CD4-positive, alpha-beta T cell (primary cell): ENCODE measurements around the gene SPDYC. TPM values are rescaled to one million over a fixed set of nuclear protein-coding genes. Genes with fewer than 3 reads are reported as not detected.

ENCODE experiments used
- ATAC-seq: fragments of 200-7000 bp; cut with Tn5 transposase; one replicate; pipeline ENCODE4 v1.10.0; 2022; ENCODE audit warnings: mild to moderate bottlenecking; ENCODE audit not compliant: poor library complexity
- CTCF ChIA-PET: fragments of 350-600 bp; sonication (Branson Sonifier 250); formaldehyde crosslinking; loops from one replicate; lab custom pipeline; 2021; ENCODE audit warnings: antibody characterized with exemption, inconsistent platforms; lab: Charles Lee
- POLR2A ChIA-PET: fragments of 350-600 bp; sonication (Branson Sonifier 250); formaldehyde crosslinking; loops from one replicate; lab custom pipeline; 2021; ENCODE audit warnings: antibody characterized with exemption, inconsistent platforms; lab: Charles Lee
- DNase-seq, 14 experiments: peaks; one replicate each; pipeline ENCODE4 v3.0.0-alpha.2; 2013 to 2020; ENCODE audit warnings: mixed read lengths in 2 of 14
- H3K27ac ChIP-seq, 2 donors: one replicate each; pipeline versions ENCODE4 v1.5.1 to v1.7.0; 2013; ENCODE audit warnings: low read length in 2 of 2, low read depth in 1 of 2, mild to moderate bottlenecking in 1 of 2
- H3K27me3 ChIP-seq, 2 experiments: 1 replicate in 1 of 2; 2 replicates in 1 of 2; pipeline versions ENCODE4 v1.6.1 to v1.7.0; 2013; ENCODE audit warnings: low read length in 2 of 2, control low read depth in 1 of 2, mild to moderate bottlenecking in 1 of 2, moderate library complexity in 1 of 2; ENCODE audit not compliant: insufficient read depth in 2 of 2, control insufficient read depth in 1 of 2
- H3K36me3 ChIP-seq: one replicate; pipeline ENCODE4 v1.6.1; 2013; ENCODE audit warnings: low read length, control low read depth; ENCODE audit not compliant: insufficient read depth
- H3K4me1 ChIP-seq: one replicate; pipeline ENCODE4 v1.6.1; 2013; ENCODE audit warnings: low read length, control low read depth; ENCODE audit not compliant: insufficient read depth
- H3K4me3 ChIP-seq: one replicate; pipeline ENCODE4 v1.5.1; 2013; ENCODE audit warnings: mild to moderate bottlenecking, low read length, moderate library complexity
- H3K9me3 ChIP-seq, 2 experiments: 1 replicate in 1 of 2; 2 replicates in 1 of 2; pipeline versions ENCODE4 v1.6.1 to v1.7.0; 2013; ENCODE audit warnings: low read length in 2 of 2, mild to moderate bottlenecking in 2 of 2, control low read depth in 1 of 2, moderate library complexity in 1 of 2; ENCODE audit not compliant: control insufficient read depth in 1 of 2, insufficient read depth in 1 of 2
- H3K27ac Mint-ChIP-seq: one replicate; pipeline ENCODE4 v1.8.0; 2020; ENCODE audit warnings: mixed read lengths
- H3K27me3 Mint-ChIP-seq: one replicate; pipeline ENCODE4 v1.8.0; 2021; ENCODE audit warnings: mixed read lengths
- H3K36me3 Mint-ChIP-seq: one replicate; pipeline ENCODE4 v1.8.0; 2021; ENCODE audit warnings: low read depth, mixed read lengths
- H3K4me1 Mint-ChIP-seq: one replicate; pipeline ENCODE4 v1.8.0; 2021; ENCODE audit warnings: low read depth, mixed read lengths
- H3K4me3 Mint-ChIP-seq: one replicate; pipeline ENCODE4 v1.8.0; 2020; ENCODE audit warnings: mild to moderate bottlenecking, mixed read lengths
- H3K9me3 Mint-ChIP-seq: one replicate; pipeline ENCODE4 v1.8.0; 2020; ENCODE audit warnings: mixed read lengths
- intact Hi-C, 2 experiments: fragments of 100-400 bp; cut with DNase I in 1 of 2; cut with micrococcal nuclease in 1 of 2; formaldehyde crosslinking; loops; one replicate each; pipeline versions ENCODE4 v1.15.1 to v1.9.0; 2023 to 2025; cut with DNase I, micrococcal nuclease
- total RNA-seq, 174 experiments: library from RNA in 2 of 174; stranded (reverse) in 2 of 174; gene quantifications; one replicate each; pipeline ENCODE4 v1.2.3 and lab custom pipeline; 2021 to 2026
- TF ChIP-seq, protein P1 (sequence below): fragments of 200-600 bp; IDR thresholded peaks from one replicate; pipeline ENCODE4 v1.8.0; 2022; ENCODE audit warnings: antibody characterized with exemption, mild to moderate bottlenecking

The SPDYC gene
- total RNA-seq, 2 experiments from 2014 or later, result not detected

DNA sequence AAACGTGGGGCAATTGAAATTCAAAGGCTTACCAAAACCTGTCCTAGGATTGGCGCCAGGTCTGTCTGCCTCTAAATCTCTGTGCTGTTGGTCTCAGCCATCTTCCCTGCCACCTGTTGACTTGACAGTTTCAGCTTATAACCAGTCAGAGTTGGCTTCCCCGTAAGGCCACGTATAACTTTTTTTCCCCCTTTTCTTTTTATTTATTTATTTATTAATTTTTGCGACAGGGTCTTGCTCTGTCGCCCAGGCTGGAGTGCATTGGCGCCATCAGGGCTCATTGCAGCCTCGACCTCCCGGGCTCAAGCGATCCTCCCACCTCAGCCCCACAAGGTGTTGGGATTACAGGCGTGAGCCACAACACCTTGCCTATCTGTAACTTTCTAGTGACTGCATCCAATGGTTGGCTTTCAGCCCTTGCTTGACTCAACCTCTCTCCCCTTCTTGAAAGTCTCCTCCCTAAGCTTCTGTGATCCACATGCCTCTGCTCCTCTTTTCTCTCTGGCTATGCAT lies 34.3 kb upstream of the SPDYC start:
- Mint-ChIP-seq H3K4me3 (peak overlapping the region; percentile 99), H3K27ac (peak overlapping the region; percentile 100), H3K9me3 (no peaks in the 10 kb centered on the region), H3K36me3 (peaks cover 46% of the 10 kb centered on the region), H3K27me3 (no peaks in the 10 kb centered on the region), H3K4me1 (peaks cover 45% of the 10 kb centered on the region)
- peak overlapping the region; percentile 83 for H3K4me3 ChIP-seq
- H3K27ac ChIP-seq, result peak overlapping the region; percentile 96 to 99
- peak in 1 of 14 experiments; percentile 25 for DNase-seq
- POLR2A ChIA-PET, result interaction anchor here (0.7 to 4.4 kb wide), 39 partner anchors 9 to 738 kb away, joined by 3 to 136 read pairs (median 6); partner anchors contain the start of genes ARL2, CAPN1, CDC42EP2 and CDCA5
- intact Hi-C loops, result loop anchor here (2.0 to 5.0 kb wide), 2 partner anchors 19 to 47 kb away; partner anchors contain the start of genes CAPN1 (in 1 of the 2) and ZNHIT2 (in 1 of the 2)
- CTCF ChIA-PET, result interaction anchor here (1.1 to 2.3 kb wide), 6 partner anchors 14 to 122 kb away, joined by 3 to 11 read pairs (median 4); partner anchors contain the start of genes ARL2, FAU, MRPL49 and TM7SF2
- no peak for ATAC-seq
- H3K4me1 ChIP-seq, result peaks cover 47% of the 10 kb centered on the region
- H3K36me3 ChIP-seq, result peaks cover 25% of the 10 kb centered on the region
- no peaks in the 10 kb centered on the region for H3K9me3 ChIP-seq
- no peaks in the 10 kb centered on the region for H3K27me3 ChIP-seq
- TF ChIP-seq, protein P1, sequence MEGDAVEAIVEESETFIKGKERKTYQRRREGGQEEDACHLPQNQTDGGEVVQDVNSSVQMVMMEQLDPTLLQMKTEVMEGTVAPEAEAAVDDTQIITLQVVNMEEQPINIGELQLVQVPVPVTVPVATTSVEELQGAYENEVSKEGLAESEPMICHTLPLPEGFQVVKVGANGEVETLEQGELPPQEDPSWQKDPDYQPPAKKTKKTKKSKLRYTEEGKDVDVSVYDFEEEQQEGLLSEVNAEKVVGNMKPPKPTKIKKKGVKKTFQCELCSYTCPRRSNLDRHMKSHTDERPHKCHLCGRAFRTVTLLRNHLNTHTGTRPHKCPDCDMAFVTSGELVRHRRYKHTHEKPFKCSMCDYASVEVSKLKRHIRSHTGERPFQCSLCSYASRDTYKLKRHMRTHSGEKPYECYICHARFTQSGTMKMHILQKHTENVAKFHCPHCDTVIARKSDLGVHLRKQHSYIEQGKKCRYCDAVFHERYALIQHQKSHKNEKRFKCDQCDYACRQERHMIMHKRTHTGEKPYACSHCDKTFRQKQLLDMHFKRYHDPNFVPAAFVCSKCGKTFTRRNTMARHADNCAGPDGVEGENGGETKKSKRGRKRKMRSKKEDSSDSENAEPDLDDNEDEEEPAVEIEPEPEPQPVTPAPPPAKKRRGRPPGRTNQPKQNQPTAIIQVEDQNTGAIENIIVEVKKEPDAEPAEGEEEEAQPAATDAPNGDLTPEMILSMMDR, result no peak

DNA sequence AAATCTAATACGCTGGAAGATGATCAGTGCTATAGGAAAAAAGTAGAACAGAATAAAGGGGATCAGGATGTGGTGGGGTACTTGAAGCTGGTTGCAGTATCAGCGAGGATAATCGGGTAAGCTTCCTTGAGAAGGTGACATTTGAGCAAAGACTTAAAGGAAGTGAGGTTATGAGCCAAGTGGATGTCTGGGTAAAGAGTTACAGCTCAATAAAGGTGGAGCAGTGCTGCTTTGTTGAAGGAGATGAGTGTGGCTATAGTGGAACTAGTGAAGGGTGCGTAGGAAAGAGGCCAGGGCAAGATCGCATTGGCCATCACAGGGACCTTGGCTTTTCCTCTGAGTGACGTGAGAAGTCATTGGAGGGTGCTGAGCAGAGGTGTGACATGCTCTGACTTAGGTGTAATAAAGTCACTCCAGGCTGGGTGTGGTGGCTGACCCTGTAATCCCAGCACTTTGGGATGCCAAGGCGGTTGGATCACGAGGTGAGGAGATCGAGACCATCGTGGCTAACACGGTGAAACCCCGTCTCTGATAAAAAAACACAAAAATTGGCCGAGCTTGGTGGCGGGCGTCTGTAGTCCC lies 33.4 kb upstream of the SPDYC start:
- H3K4me1 ChIP-seq, result peaks cover 44% of the 10 kb centered on the region
- ChIA-PET POLR2A (interaction anchor here (0.7 to 4.4 kb wide), 10 partner anchors 8 to 362 kb away, joined by 3 to 136 read pairs (median 6); partner anchors contain the start of genes EHD1, FAU, MALAT1 and MRPL49), CTCF (interaction anchor here (0.6 to 2.3 kb wide), 4 partner anchors 15 to 26 kb away, joined by 3 to 11 read pairs (median 4); partner anchors contain the start of genes FAU, MRPL49 and ZNHIT2)
- Mint-ChIP-seq H3K36me3 (peaks cover 36% of the 10 kb centered on the region), H3K27me3 (no peaks in the 10 kb centered on the region), H3K9me3 (no peaks in the 10 kb centered on the region), H3K4me1 (peaks cover 41% of the 10 kb centered on the region), H3K27ac (peak overlapping the region; percentile 100), H3K4me3 (peak overlapping the region; percentile 80)
- H3K27me3 ChIP-seq, result no peaks in the 10 kb centered on the region
- H3K36me3 ChIP-seq, result peaks cover 16% of the 10 kb centered on the region
- H3K9me3 ChIP-seq, result no peaks in the 10 kb centered on the region
- ATAC-seq, result no peak
- peak overlapping the region in 1 of 2 donors; percentile 99 for H3K27ac ChIP-seq
- intact Hi-C loops, result loop anchor here in 1 of 2 experiments (5.0 kb wide), 1 partner anchor 46 kb away; the partner anchor contains the start of gene CAPN1
- DNase-seq, result no peak
- TF ChIP-seq, protein P1, result no peak
- H3K4me3 ChIP-seq, result no peak overlapping the region

DNA sequence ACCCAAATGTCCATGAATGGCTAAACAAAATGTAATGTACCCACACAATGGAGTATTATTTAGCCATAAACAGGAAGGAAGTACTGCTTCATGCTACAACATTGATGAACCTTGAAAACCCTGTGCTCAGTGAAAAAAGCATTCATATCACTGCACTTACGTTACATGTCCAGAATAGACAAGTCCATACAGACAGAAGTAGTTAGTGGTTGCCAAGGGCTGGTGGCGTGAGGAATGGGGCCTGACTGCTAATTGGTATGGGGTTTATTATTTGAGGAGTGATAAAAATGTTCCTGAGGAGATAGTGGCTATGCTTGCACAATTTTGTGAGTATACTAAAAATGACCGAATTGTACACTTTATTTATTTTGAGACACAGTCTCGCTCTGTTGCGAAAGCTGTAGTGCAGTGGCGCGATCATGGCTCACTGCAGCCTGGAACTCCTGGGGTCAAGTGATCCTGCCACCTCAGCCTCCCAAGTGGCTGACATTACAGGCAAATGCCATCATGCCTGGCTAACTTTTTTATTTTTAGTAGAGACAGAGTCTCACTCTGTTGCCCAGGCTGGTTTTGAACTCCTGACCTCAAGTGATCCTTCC lies 28.0 kb upstream of the SPDYC start:
- CTCF ChIA-PET, result interaction anchor here (1.2 kb wide), 1 partner anchor 32 kb away, joined by 4 read pairs; no protein-coding TSS in a partner anchor
- intact Hi-C loops, result no loop called here

More for the DNA sequence above, 28.0 kb upstream of the SPDYC start:
- Mint-ChIP-seq H3K9me3 (no peaks in the 10 kb centered on the region), H3K36me3 (no peaks in the 10 kb centered on the region), H3K4me3 (no peak overlapping the region), H3K27ac (no peak overlapping the region), H3K4me1 (no peaks in the 10 kb centered on the region), H3K27me3 (no peaks in the 10 kb centered on the region)
- H3K9me3 ChIP-seq, result no peaks in the 10 kb centered on the region
- no peak overlapping the region for H3K27ac ChIP-seq
- ATAC-seq (no peak), DNase-seq (no peak)
- H3K4me1 ChIP-seq, result no peaks in the 10 kb centered on the region
- no peaks in the 10 kb centered on the region for H3K36me3 ChIP-seq
- TF ChIP-seq, protein P1, result no peak
- no peak overlapping the region for H3K4me3 ChIP-seq
- POLR2A ChIA-PET, result no interaction called here
- no peaks in the 10 kb centered on the region for H3K27me3 ChIP-seq
